Right kidney (tissue), 1 donor: Measurements from ENCODE around the gene PMEPA1.

Source experiments
- DNase-seq: peaks from one replicate; pipeline ENCODE4 v3.0.0-alpha.2; 2016

Gene PMEPA1

DNA sequence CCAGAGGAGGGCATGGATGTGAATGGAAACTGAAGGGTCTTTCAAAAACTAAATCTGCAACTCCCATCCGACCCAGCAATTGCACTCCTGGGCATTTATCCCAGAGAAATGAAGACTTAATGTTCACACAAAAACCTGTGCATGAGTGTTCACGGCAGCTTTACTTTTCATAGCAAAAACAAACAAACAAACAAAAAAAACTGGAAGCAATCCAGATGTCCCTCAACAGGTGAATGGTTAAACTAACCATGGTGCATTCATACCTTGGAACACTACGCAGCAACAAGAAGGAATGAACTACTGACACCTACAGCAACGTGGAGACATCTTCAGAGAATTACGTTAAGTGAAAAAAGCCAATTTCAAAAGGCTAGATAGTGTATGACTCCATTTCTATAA is 32.2 kb downstream of the PMEPA1 start:
- DNase-seq: no peak

DNA sequence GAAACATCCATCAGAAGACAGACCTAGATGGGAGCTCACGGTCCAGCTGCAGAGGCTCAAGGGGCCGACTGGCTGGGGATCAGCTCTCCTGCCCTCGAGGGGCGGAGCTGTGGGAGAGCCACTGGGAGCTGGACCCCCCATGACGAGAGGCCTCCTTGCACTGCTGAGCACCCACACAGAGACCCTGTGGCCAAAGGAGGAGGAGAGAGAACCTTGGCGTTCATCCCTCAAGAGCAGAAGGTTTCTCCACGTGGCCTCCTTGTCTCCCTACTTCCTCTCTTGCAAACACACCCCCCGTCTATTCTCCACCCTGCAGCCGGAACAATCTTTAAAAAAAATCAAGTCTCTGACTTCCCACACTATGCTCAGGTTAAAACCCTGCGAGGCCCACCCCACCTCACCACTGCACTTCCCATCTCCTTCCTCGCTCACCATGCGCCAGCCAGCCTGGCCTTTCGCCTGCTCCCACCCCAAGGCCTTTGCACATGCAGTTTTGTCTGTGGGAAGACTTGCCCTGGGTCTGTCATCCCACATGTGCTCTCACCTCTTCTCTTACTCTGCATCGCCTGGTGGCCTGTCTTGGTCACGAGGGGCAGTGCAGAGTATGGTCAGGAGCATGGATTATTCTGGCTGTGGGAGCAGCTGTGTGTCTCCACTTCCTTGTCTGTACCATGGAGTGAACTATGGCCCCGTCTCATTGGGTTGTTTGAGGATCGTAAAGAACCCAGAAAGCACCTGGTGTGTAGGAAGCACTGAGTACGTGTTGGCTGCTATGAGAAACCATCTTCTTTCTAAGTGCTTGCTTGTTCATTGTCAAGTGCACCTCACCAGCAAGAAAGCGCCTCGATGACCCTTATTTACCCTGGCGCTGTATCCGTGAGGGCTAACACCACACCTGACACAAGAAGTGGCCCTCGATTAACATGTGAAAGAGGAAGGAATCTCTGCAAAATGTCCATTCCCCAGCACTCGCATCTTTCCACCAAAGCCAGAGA is 32.9 kb downstream of the PMEPA1 start:
- DNase-seq: no peak

DNA sequence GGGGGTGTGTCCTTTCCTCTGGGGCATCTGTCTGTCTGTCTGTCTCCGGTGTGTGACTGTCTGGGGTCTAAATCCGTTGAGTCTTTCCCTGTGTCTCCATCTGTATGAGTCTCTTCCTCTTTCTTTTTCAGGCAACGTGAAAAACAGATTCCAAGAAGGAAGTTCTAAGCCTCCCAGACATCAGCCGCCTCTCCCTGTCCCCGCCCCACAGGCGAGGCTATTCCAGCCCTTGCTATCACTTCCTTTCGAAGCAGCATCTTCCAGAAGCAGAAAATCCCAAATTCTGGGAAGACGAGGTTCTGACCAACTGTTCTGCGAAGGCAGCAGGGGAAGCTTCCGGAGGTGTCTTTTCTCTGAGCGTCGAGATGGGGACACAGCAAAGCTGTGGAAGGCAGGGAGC is 34.0 kb downstream of the PMEPA1 start:
- DNase-seq: no peak

DNA sequence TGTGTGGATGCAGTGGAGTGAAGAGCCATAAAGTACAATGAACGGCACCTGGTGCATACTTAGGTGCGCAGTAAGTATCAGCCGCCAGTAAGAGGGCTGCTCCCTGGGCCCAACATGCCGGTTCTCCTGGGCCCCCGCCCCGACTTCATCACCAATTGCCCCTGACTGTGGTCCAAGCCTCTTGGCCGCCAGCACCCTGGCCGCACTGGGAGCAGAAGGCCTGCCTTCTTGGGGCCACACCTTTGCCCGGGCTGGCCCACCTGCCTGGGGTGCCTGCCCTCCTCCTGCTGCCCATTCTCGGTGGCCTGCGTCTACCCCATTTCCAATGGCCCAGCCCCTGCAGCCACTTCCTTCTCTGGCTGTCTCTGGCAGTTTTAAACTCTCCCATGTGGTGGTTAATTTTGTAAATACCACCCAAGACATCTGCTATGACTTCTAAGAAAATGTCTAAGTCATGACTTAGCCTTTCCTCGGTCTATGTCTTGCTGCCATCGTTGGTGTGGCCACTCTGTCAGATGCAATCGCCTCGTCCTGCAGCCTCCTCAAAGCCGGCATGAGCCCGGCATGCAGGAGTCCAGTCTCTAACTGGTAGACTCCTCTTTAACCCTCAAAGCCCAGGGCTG is 36.8 kb downstream of the PMEPA1 start:
- DNase-seq: no peak

DNA sequence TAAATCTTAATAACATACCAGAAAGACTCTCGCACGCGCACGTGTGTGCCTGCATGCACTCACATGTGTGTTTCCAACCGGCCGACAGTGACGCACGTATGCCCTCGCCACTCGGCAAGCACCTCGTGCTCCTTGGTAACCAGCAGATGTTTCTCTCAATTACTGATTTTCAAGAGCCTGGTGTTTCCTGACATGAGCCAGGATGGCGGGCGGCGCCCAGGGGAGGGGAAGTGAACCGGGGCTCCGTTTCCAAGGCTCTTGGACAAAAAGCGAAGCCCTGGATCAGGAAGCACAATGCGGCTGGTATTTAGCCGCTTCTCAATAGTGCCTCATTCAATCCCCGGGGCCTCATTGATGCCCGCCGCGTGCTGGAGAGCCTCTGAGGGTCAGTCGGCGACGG is 37.7 kb downstream of the PMEPA1 start:
- no peak for DNase-seq

DNA sequence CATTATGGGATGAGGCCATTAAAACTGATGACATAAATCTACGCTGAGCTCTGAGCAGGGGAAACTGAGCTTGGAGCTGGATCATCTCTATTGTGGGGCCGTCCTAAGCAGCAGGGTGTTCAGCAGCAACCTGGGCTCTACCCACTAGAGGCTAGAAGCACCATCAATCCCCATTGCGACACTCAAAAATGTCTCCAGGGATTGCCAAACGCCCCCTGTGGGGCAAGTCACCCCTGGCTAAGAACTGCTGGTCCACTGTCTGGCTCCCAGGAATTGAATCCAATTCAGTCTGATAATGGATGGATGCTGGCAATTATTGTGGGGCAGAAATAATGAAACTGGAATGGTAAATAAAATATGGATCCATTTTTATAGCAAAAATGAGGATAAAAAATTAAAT is 38.2 kb downstream of the PMEPA1 start:
- DNase-seq: no peak

DNA sequence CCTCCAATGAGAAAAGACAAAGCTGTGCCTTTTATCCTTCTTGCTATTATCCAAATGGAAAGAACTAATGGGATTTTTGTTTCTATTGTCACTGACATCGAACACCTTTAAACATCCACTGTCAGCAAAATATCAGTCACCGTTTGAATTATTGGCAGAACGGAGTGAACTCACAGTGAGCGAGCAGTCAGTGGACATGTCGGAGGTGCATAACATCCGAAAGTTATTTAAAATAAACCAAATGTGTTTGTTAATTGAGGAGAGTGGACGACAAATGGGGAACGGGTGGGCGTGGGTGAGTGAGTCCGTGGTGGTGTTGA is 38.8 kb downstream of the PMEPA1 start:
- no peak for DNase-seq

DNA sequence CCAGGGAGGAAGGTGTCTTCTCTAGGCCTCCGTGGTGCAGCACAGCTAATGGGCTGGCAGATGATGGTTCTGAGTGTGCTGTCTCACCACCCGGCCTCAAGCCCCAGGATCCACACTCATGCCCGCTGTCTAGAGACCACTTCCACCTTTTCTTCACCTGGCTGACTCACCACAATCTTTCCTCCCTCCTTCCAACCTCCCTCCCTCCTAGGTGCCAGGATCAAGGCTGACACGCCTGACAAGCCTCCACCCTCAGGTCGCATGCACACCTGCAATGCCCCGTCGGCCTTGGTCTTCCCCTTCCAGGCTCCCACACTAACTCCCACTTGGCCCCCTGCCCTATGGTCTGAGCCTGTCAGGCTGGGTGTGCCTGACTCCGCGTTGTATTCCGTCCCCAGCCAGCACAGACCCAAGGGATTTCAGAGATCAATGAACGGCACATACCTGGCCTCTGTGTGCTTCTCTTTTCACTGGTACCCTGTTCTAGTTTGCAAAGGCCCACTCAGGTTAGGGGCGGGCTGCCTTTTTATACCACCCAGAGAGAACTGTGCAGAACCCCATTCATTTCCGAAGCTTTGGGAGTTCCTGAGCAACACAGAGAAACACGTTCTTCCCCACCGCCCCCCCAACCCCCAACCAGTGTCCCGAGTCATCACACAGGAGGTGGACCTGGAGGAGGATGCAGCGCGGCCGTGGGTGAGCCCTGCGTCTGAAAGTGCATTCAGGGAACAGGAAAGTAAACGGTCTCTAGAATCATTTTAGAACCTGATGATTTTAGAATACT is 39.3 kb downstream of the PMEPA1 start:
- no peak for DNase-seq

DNA sequence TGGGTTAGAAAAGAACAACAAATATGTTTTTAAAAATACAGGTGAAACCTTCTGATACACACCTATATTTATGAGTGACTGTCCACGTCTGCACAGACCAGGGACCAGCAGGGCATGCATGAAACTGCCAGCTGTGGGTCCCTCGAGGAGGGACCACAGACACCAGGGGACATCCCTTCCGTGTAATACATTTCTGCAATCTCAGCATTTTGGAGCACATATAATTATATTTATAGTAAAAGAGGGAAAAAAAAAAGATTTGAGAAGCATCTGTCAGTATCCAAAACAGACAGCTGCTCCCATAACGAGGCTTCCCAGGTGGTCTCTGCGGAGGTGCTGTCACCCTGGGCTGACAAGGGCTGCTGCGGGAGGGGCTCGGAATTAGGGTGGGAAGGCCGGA is 40.2 kb downstream of the PMEPA1 start:
- no peak for DNase-seq

DNA sequence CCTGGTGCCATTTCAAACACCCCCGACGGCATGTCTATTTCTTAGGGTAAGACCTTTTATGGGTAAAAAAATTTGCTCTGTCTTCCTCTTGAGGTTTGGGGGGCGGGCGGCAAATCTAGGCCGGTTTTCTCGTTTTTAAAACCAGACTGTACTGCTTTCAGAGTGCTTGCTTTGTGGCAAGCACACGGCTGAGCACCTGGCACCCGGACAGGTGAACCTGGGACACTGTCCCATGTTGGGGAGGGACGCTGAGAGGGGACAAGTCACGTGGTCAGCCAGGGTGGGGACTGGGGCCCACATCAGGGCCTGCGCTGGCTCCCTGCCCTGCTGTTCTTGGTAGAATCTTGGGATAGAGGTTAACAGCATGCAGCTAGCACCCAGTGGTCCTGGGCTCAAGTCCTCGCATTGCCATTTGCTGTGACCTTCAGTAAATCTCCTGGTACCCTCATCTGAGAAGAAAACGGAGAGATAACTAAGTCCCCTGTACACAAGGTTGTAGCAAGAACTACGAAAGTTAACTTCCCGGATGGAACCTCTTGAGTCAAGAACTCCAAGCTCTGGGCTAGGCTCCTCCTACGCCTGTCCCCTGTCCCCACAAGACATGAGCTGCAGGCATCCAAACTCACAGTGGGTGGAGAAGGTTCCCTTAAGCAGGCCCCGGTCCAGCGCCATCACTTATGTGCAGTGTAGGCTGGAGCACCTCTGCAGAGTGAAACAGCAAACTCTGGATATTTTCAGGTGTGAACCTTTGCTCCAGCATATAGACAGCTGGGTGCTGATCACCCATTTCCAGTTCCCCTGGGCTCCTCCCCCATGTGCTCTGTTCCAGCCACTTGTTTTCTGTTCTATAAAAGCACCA is 41.7 kb downstream of the PMEPA1 start:
- DNase-seq: no peak

DNA sequence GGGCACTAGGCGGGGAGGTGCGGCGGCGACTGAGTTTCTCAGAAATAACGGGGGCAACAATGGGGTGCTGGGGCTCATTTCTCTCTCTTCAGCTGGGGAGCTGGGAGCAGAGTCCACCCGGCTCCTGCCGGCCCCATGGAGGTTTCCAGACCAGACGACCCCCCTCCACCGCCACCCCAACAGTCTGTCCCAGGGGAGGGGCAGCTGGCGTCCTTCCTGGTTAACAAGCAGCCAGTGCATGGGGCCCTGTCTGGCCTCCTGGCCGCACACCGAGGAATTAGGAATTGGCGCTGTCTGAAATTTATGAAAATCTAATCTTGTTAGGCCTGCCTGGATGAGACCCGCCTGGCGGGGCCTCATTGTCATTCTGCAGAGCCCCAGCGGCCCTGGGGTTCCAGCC is 42.4 kb downstream of the PMEPA1 start:
- no peak for DNase-seq

DNA sequence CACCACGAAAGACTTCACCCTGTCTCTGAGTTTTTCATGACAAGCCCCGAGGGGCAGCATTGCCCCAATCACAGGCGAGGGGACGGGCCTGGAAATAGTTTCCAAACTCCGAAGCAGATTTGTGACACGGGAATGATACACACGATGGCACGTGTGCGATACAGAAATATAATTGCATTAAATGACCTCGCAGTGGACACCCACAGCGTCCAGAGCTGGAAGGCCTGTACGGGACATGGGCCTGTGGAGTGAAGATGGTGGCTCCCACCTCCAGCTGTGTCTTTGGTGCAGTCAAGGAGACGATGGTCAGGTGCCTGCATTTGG is 43.0 kb downstream of the PMEPA1 start:
- DNase-seq: no peak

DNA sequence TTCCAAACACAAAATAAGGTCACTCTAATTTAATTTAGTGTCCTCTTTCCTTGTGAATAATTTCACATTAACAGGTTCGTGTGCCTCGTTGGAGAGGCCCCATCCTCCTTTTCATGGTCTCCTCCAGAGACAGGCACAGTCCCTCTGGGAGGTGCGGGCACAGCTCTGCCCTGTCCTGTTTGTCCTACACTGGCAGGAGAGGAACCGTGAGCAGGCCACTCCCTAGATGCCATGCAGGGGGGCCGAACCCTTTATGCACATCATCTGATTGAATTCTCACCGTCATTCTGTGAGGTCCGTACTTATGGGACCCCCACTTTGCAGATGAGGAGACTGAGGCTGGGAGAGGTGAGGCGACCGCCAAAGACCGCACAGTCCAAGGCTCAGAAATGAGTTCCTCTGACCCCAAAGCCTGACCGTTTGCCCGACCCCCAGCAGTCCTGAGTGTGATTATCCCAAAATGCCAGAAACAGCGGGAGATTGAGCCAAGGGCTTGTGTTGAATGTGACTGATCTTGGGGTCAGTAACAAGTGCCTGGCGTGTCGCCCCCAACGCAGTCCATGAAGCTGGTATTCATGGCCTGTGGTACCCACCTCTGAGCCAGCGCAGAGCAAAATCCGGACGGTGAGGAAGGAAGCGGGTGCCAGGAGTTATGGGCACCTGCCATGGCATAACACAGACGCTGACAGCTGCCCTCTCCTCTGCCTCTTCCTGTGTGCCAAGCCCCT is 43.5 kb downstream of the PMEPA1 start:
- no peak for DNase-seq

DNA sequence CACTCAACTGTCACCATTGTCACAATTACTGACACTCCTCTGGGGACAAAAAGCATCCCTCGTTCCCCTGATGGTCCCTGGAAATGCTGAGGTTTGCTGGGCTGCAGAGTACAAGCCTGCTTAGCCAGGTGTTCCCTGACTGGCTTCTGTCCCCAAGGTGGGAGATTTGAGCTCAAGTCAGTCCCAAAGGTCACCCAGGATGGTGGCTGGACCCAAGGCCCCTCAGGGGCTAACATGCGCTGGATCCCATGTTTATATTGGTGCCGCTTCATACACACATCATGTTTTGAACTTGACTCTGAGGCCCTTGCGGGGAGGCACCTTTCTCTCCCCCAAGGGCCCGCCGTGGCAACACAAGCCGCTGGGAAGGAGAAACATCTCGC is 44.2 kb downstream of the PMEPA1 start:
- DNase-seq: no peak

DNA sequence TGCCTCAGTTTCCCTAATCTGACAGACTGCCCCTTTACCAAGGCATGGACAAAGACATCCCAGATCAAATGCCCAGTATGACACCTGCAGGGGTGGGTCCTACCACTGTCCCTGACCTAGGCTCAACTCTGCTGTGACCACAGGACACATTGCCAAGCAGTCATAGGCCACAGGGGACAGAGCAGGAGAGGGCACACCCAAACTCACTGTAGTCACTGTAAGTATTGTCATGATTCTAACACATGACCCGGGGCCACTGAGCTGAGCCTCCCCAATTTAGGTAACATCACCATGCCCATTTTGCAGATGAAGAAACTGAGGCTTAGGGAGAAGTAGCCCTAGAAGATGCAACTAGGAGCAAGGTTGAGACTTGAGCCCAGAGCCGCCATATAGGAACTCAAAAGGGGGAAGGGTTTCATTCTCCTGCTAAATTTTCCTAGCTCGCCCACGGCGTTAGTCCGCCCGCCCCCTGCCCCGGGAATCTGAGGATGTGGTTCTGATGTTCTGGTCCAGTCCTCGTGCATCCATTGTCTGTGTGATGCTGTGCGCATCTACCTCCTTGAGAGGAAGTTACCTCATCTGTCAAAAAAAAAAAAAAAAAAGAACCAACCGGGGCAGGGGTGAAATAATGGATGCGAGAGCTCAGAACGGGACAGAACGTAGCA is 44.8 kb downstream of the PMEPA1 start:
- DNase-seq: no peak

DNA sequence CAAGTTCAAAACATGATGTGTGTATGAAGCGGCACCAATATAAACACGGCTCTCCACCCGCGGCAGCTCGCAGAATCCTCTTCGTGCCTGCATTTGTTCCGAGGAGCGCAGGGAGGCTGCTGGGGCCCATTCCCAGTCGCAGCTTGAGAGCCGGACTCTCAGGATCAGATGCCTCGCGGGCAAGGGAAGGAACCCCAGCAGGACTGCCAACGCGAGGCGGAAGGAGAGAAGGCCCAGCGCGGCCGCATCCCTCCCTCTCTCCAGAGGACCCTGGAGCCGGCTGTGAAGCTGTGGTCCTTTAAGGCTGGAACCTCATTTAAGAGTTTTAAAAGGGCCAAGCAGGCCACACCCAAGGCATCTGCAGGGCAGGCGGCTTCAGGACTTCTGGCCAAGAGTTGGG is 45.3 kb downstream of the PMEPA1 start:
- no peak for DNase-seq

DNA sequence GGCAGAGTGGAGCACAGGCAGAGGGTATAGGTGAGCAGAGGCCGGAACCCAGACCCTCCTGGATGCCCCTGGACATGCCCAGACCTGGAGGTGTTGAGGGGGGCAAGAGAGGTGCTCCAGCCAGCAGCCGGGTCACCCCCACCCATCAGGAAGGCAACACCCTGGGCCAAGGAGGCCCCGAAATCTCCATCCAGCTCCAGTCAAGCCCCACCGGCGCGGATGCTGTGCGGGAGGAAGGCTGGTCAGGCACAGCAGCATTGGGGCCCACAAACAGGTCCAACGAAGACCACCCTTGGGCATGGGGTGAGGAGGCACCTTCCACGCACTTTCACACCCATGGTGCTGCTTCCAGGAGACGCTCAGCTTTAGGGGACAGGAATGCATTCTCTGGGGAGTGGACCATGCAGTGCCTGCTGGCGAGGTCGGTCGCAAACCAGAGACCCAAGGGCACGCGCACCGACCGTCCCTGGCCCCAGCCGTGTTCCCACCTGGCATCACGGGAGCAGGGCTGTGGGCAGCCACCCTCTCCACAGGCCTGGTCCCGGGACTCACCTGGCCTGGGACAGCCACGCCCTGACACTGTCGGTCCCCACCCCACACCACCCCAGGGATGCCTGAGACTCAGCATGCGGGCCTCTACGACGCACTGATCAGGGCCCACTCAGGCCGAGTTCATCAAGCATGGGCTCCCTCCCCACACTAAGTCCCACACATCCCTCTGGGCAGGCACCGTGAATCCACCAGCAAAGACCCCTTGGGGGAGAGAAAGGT is 45.9 kb downstream of the PMEPA1 start:
- DNase-seq: no peak

DNA sequence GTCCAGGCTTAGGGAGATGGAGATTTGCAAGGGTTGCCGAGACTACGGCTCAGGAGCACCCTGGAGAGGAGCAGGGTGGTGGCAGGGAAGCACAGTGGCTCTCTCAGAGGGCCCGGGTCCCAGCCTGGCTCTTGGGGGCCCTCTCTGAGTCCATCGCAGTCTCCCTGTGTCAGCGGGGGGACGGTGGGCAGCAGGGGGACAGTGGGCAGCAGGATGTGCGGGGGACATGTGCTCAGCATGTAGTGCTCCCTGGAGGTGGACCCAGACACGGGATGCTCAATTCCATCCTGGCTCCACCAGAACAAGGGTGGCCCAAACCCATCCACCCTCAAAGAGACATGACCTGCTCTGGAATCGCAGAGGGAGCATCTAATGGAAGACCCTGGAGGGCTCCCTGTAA is 46.6 kb downstream of the PMEPA1 start:
- DNase-seq: no peak

DNA sequence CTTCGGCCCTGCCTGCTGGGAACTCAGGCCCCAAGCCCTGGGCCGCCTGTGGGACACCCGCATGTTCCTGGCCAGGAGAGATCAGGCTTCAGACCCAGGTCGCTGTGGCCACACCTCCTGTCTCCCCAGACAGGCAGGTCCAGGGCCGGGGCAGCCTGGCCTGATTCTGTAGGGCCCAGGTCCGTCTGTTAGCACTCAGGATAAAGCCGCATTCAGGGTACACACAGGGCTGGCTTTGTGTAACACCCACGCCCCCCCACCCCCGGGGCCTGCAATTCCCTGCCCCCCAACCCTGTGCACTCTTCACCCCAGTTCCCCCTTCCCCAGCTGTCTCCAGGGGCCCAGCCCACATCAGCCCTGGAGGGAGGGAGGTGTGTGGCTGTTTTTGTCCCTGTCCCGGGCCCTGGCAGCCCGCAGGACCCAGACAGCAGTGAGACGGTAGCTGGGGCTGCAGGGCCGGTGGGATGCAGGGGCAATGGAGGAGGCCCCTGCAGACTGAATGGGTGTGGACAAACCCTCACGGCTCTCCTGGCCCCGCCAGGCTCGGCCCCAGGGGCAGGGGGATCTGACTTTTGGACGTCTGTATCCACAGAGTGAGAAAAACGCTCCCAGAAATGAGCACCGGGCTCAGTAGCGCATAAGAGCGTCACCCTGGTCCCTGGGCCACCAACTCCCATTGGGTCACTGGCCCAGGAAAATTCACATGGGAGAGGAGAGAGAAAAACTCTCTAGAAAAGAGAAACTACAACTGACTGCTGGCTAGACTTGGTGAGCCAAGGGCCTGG is 47.2 kb downstream of the PMEPA1 start:
- no peak for DNase-seq
